MCF 10A (cell line): Measurements from ENCODE around the gene SIRT4. TPM values are rescaled to one million over a fixed set of nuclear protein-coding genes. Genes with fewer than 3 reads are reported as not detected.

Experiments used
- BruUV-seq: library from RNA; stranded (reverse); fragments of 400-500 nt; replicated peaks from 2 replicates; lab custom pipeline; 2021; lab: Mats Ljungman, UMichigan
- CTCF ChIA-PET: fragments of 300-600 bp; sonication (Branson Sonifier 250); formaldehyde crosslinking; extraction: SDS; loops from one replicate; lab custom pipeline; 2021; ENCODE audit warnings: antibody characterized with exemption, inconsistent platforms; lab: Yijun Ruan, JAX
- POLR2A ChIA-PET: fragments of 300-600, 350-650 bp; sonication (Branson Sonifier 250); formaldehyde crosslinking; extraction: SDS; loops from one replicate; lab custom pipeline; 2020; ENCODE audit warnings: antibody characterized with exemption, inconsistent platforms; lab: Yijun Ruan, JAX
- DNase-seq: peaks from one replicate; pipeline ENCODE4 v3.0.0-alpha.2; 2018; ENCODE audit not compliant: unreplicated experiment
- H3K27ac Mint-ChIP-seq: one replicate; pipeline ENCODE4 v1.8.0; 2022; ENCODE audit warnings: mild to moderate bottlenecking, low read depth, mixed read lengths; ENCODE audit not compliant: unreplicated experiment
- H3K27me3 Mint-ChIP-seq: one replicate; pipeline ENCODE4 v1.8.0; 2022; ENCODE audit warnings: mixed read lengths; ENCODE audit not compliant: insufficient read depth, unreplicated experiment
- H3K36me3 Mint-ChIP-seq: one replicate; pipeline ENCODE4 v1.8.0; 2022; ENCODE audit warnings: mild to moderate bottlenecking, moderate library complexity, mixed read lengths; ENCODE audit not compliant: insufficient read depth, unreplicated experiment
- H3K4me1 Mint-ChIP-seq: one replicate; pipeline ENCODE4 v1.8.0; 2022; ENCODE audit warnings: mixed read lengths; ENCODE audit not compliant: insufficient read depth, unreplicated experiment
- H3K4me3 Mint-ChIP-seq: one replicate; pipeline ENCODE4 v1.8.0; 2022; ENCODE audit warnings: mild to moderate bottlenecking, moderate library complexity, mixed read lengths; ENCODE audit not compliant: unreplicated experiment
- H3K9me3 Mint-ChIP-seq: one replicate; pipeline ENCODE4 v1.8.0; 2022; ENCODE audit warnings: mixed read lengths; ENCODE audit not compliant: unreplicated experiment
- intact Hi-C: fragments of 100-400 bp; cut with micrococcal nuclease; formaldehyde crosslinking; loops from 2 replicates; pipeline ENCODE4 v1.14.1; 2022
- total RNA-seq: library from RNA; stranded (reverse); gene quantifications from 2 replicates; pipeline ENCODE4 v1.2.3, GENCODE V29; 2022
- TF ChIP-seq, protein P1 (sequence below): fragments of 200-600 bp; IDR thresholded peaks from one replicate; pipeline ENCODE4 v1.8.0; 2022; ENCODE audit warnings: antibody characterized with exemption, mild to moderate bottlenecking; ENCODE audit not compliant: unreplicated experiment

Gene SIRT4
- total RNA-seq, 1 experiment from 2014 or later = 0.61 TPM

DNA sequence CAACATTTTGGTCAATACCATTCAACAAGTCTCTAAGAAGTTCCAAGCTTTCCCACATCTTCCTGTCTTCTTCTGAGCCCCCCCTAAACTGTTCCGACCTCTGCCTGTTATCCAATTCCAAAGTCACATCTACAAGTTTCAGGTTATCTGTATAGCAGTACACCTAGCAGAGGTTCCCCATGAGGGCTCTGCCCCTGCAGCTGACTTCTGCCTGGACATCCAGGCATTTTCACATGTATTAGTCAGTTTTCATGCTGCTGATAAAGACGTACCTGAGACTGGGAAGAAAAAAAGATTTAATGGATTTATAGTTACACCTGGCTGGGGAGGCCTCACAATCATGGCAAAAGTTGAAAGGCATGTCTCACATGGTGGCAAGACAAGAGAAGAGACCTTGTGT lies 35.6 kb downstream of the SIRT4 start:
- POLR2A ChIA-PET = no interaction called here
- CTCF ChIA-PET = no interaction called here
- H3K4me1 Mint-ChIP-seq = no peaks in the 10 kb centered on the region
- peaks cover 12% of the 10 kb centered on the region for H3K27me3 Mint-ChIP-seq
- H3K27ac Mint-ChIP-seq = no peak overlapping the region
- no peak for DNase-seq
- H3K36me3 Mint-ChIP-seq = no peaks in the 10 kb centered on the region
- BruUV-seq = no TSS peak
- intact Hi-C loops = no loop called here
- H3K4me3 Mint-ChIP-seq = no peak overlapping the region
- peaks cover 8% of the 10 kb centered on the region for H3K9me3 Mint-ChIP-seq
- TF ChIP-seq, protein P1, sequence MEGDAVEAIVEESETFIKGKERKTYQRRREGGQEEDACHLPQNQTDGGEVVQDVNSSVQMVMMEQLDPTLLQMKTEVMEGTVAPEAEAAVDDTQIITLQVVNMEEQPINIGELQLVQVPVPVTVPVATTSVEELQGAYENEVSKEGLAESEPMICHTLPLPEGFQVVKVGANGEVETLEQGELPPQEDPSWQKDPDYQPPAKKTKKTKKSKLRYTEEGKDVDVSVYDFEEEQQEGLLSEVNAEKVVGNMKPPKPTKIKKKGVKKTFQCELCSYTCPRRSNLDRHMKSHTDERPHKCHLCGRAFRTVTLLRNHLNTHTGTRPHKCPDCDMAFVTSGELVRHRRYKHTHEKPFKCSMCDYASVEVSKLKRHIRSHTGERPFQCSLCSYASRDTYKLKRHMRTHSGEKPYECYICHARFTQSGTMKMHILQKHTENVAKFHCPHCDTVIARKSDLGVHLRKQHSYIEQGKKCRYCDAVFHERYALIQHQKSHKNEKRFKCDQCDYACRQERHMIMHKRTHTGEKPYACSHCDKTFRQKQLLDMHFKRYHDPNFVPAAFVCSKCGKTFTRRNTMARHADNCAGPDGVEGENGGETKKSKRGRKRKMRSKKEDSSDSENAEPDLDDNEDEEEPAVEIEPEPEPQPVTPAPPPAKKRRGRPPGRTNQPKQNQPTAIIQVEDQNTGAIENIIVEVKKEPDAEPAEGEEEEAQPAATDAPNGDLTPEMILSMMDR = no peak

DNA sequence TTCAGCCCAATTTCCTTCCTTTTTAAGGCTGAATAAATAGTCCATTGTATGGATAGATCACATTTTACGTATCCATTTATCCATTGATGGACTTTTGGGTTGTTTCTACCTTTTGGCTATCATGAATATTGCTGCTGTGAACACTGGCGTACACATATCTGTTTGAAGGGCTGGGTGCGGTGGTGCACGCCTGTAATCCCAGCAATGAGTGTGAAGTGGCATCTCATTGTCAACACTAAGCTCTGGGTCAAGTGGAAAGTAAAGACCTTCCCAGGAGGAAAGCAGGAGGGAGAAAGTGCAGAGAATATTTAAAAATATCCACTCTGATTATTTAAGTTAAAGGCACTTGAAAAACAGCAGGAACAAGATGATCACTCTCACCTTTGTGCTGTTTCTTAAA lies 37.1 kb downstream of the SIRT4 start:
- no TSS peak for BruUV-seq
- CTCF ChIA-PET = interaction anchor here (0.6 to 1.6 kb wide), 2 partner anchors 18 to 95 kb away, joined by 5 read pairs; no protein-coding TSS in a partner anchor
- TF ChIP-seq, protein P1 = no peak
- POLR2A ChIA-PET = interaction anchor here (1.0 to 1.1 kb wide), 2 partner anchors 9 to 10 kb away, joined by 3 read pairs; no protein-coding TSS in a partner anchor
- Mint-ChIP-seq H3K36me3 (no peaks in the 10 kb centered on the region), H3K9me3 (peaks cover 8% of the 10 kb centered on the region), H3K4me3 (no peak overlapping the region), H3K4me1 (no peaks in the 10 kb centered on the region), H3K27me3 (peaks cover 12% of the 10 kb centered on the region), H3K27ac (no peak overlapping the region)
- DNase-seq = no peak
- intact Hi-C loops = no loop called here

GRCh38 chr12:120342175-120343038 lies 40.3 kb downstream of the SIRT4 start:
- ChIA-PET POLR2A (no interaction called here), CTCF (no interaction called here)
- TF ChIP-seq, protein P1 = no peak
- Mint-ChIP-seq H3K36me3 (no peaks in the 10 kb centered on the region), H3K4me3 (no peak overlapping the region), H3K27me3 (peaks cover 12% of the 10 kb centered on the region), H3K27ac (no peak overlapping the region), H3K4me1 (no peaks in the 10 kb centered on the region), H3K9me3 (peaks cover 6% of the 10 kb centered on the region)
- no TSS peak for BruUV-seq
- intact Hi-C loops = no loop called here
- no peak for DNase-seq

GRCh38 chr12:120343039-120343537 lies 41.0 kb downstream of the SIRT4 start:
- no peak overlapping the region for H3K27ac Mint-ChIP-seq
- intact Hi-C loops = no loop called here
- no peak overlapping the region for H3K4me3 Mint-ChIP-seq
- no peaks in the 10 kb centered on the region for H3K36me3 Mint-ChIP-seq
- DNase-seq = no peak
- no peaks in the 10 kb centered on the region for H3K9me3 Mint-ChIP-seq
- peaks cover 6% of the 10 kb centered on the region for H3K27me3 Mint-ChIP-seq
- ChIA-PET POLR2A (no interaction called here), CTCF (no interaction called here)
- H3K4me1 Mint-ChIP-seq = no peaks in the 10 kb centered on the region
- BruUV-seq = no TSS peak
- TF ChIP-seq, protein P1 = no peak
